ENCODE data around the gene DROSHA.
"Not testable (repeated sequence)": the region's sequence is repeated elsewhere in the genome, so short reads cannot be mapped to it uniquely, and the experiment has no call there.

The DROSHA gene, protein sequence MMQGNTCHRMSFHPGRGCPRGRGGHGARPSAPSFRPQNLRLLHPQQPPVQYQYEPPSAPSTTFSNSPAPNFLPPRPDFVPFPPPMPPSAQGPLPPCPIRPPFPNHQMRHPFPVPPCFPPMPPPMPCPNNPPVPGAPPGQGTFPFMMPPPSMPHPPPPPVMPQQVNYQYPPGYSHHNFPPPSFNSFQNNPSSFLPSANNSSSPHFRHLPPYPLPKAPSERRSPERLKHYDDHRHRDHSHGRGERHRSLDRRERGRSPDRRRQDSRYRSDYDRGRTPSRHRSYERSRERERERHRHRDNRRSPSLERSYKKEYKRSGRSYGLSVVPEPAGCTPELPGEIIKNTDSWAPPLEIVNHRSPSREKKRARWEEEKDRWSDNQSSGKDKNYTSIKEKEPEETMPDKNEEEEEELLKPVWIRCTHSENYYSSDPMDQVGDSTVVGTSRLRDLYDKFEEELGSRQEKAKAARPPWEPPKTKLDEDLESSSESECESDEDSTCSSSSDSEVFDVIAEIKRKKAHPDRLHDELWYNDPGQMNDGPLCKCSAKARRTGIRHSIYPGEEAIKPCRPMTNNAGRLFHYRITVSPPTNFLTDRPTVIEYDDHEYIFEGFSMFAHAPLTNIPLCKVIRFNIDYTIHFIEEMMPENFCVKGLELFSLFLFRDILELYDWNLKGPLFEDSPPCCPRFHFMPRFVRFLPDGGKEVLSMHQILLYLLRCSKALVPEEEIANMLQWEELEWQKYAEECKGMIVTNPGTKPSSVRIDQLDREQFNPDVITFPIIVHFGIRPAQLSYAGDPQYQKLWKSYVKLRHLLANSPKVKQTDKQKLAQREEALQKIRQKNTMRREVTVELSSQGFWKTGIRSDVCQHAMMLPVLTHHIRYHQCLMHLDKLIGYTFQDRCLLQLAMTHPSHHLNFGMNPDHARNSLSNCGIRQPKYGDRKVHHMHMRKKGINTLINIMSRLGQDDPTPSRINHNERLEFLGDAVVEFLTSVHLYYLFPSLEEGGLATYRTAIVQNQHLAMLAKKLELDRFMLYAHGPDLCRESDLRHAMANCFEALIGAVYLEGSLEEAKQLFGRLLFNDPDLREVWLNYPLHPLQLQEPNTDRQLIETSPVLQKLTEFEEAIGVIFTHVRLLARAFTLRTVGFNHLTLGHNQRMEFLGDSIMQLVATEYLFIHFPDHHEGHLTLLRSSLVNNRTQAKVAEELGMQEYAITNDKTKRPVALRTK (N-terminal part only)

DNA sequence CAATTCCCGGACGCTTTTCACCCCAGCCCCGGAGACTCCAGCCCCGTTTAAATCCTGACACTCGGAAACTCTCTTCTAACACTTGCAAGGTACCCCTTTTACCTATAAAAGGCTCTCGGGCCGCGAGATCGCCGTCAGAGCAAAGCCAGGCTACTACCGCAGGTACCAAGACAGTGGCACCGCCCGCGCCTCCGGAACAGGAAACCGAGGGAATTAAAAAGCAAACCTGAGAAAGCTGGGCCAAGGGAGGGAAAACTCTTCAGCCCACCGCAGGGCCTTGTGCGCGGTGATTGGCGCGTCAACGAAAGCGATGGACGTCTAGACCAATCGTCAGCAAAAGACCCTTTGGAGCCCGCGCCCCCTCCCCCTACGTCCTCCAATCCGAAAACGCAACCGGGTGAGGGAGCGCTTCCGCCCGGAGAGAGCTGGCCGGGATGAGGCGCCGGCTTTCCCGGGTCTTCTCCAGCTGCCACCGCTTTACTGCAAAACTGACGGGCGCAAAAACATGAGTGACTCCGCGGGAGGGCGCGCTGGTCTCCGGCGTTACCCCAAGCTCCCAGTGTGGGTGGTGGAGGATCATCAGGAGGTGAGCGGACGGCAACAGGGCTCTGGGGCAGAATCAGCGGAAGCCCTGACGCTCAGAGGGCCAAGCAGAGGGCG is at the start of gene DROSHA, which contains the start of gene C5orf22:
Gene DROSHA (minus strand): TSS at position 206 of the 660 bp plus-strand sequence. CDS start 3,034 bp downstream, outside the sequence.
Gene C5orf22 (plus strand): TSS at position 414 of the 660 bp plus-strand sequence. CDS start 92 bp downstream, at position 506.
- DNase-seq (ENCODE audit: low read depth in 2 of 2) = peak; percentile 89 to 91

DNA sequence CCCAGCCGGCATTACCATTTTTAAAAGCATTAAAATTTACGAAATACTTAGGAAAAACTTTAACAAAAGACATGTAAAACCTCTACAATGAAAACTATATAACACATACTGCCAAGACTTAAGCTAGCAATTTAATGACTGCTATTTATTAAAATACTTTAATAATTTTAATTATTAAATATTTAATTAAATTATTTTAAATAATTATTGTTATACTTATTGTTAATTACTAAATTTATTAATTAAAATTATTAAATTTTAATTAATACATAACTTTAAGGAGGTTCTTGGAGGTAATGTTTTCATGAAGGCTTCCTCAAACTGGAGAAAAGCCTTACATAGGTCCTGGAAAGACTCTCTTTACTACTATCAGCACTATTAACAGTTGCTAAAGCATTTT is 47.7 kb upstream of the DROSHA start:
- DNase-seq (ENCODE audit: low read depth in 2 of 2) = no peak

DNA sequence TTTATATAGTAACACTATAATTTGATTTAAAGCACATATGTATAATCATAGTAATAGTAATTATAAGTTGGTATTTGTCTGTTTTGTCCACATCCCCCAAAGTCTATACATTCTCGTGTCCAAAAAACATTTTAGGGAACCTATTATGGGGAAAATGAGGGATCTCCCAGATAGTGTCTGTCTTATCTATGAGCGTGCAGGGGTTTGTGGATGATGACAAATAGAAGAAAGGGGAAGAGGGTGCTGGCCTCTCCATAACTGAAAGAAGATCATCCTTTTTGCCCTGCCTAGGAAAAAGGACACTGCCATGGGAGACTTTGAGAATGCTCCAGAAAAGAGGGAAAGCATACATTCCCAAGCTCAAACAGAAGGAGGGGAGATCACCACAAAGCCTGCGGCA is 45.5 kb upstream of the DROSHA start:
- no peak for DNase-seq (ENCODE audit: low read depth in 2 of 2)

DNA sequence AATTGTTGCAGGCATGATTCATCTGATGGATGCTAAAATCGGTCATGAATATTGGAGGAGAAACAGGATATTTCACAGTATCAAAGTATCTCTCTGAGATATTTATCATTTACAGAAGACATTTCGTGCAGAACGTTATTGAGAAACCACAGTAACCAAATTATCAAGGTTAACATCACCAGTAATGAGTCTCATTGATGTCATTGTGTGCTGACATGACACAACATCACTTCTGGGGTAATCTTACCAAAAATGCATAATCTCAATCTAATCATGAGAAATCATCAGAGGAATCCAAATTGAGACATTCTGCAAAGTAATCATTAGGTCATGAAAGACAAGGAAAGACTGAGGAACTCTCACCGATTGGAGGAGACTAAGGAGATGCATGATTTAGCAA is 42.9 kb upstream of the DROSHA start:
- no peak for DNase-seq (ENCODE audit: low read depth in 2 of 2)

DNA sequence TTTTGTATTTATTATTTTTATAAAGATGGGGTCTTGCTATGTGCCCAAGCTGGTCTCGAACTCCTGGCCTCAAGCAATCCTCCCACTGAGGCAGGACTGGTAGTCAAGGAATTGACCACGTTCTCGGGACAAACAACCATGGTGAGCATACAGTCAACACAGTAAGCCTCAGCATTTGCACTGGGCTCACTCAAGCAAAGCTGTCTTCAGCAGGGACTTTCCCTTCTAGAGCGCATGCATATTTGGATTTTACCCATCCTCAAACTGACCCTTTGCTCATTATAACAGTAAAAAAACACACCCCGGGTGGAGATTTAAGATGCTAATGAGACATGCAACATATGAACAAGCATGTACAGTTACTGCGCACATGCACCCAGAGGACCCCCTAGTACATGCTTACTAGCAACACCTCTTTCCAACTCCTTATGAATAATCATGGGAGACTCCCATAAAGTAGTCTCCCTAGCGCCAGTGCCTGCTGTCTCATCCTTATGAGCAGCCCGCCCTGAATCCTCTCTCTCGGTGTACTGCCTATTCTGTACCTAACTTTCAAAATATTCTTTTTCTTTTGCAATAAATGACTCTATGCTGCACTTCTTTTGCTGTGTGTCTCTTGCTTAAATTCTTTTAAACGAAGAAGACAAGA is 41.7 kb upstream of the DROSHA start:
- no peak for DNase-seq (ENCODE audit: low read depth in 2 of 2)

DNA sequence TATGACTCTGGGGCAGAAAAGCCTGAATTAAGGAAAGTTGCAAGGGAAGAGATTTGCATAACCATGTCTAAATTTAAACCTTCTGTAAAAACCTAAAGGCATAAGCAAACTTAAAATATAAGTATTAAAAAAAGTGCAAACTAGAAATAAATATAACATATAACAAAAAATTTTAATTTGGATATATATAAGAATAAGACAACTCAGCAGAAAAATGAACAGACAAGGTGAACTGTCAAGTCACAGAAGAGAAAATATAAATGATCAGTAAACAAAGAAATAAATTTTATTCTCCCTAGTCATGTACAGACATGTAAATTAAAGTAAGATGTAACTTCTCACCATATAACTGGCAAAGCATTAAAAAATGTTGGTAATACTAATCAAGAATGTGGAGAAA is 37.2 kb upstream of the DROSHA start:
- no peak for DNase-seq (ENCODE audit: low read depth in 2 of 2)

DNA sequence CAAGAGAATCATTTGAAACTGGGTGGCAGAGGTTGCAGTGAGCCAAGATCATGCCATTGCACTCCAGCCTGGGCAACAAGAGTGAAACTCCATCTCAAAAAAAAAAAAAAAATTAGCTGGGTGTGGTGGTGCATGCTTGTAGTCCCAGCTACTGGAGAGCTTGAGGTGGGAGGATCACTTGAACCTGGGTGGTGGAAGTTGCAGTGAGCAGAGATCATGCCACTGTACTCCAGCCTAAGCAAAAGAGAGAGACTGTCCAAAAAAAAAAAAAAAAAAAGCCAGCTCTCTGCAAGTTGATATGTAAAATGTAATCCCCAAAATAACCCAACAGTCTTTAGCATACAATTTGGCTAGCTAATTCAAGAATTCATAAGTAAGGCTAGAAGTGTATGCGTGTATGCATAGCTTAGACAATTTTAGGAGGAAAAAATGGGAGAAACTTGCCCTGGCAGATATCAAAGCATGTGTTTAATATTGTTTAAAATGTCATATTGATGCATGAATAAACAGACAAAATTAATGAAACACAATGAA is 36.5 kb upstream of the DROSHA start:
- DNase-seq (ENCODE audit: low read depth in 2 of 2) = no peak

DNA sequence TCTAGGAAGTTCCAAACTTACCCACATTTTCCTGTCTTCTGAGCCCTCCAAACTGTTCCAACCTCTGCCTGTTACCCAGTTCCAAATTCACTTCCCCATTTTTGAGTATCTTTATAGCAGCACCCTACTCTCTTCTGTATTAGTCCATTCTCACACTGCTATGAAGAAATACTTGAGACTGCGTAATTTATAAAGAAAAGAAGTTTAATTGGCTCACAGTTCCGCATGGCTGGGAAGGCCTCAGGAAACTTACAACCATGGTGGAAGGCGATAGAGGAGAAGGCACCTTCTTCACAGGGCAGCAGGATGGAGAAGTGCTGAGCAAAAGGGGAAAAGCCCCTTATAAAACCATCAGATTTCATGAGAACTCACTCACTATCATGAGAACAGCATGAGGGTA is 34.5 kb upstream of the DROSHA start:
- DNase-seq (ENCODE audit: low read depth in 2 of 2) = not testable (repeated sequence)

DNA sequence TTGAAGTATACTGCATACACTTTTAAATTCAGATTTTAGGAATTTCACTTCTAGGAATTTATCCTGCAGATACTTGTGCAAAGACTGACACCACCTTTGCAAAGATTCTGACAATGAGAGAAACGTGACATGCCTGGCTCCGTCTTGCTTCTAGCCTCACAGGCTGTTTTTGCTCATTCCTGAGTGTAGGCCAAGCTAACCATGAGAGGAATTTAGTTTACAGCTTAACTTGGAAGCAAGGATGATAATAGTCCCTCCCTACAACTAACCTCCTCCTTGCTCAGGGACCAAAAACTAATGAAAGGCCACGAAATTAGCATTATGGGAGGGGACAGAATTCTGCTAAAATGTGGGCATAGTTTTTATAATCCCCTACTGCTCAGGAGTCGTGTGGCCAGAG is 31.3 kb upstream of the DROSHA start:
- DNase-seq (ENCODE audit: low read depth in 2 of 2) = no peak

DNA sequence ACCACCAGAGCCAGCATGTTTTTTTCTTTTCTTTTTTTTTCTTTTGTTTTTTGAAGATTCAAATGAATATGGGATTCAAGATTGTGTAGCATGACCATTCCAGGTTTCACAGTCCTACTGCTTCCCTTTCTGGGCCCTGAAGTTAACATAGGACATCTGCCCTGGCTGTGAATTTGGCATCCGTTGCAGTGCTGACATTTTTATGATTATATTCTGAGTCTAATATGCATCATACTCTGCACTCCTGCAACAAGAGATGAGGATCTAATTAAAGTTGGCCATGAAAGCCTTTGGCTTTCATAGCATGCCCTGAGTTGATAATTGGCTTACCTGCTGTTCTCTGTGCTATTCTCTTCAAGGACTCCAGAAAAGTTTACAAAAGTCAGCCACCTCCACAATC is 30.1 kb upstream of the DROSHA start:
- no peak for DNase-seq (ENCODE audit: low read depth in 2 of 2)

DNA sequence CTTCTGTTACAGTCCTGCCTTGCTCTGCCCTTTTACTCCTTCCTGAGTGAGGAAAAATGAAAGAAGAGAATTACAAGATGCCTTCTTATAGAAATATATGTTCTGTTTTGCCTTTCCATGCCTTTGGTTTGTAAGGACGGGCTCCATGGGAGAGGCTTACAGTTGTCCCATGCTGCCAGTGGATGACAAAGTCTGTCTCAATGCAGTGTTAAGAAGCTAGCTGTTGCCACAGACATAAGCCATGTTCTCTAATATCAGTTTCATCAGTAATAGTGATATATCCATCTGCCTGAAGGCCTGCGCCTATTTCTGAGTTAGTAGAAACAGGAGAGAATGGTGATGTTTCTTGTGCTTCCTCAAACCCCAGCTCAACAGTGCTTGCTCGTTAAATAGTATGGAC is 28.0 kb upstream of the DROSHA start:
- no peak for DNase-seq (ENCODE audit: low read depth in 2 of 2)

DNA sequence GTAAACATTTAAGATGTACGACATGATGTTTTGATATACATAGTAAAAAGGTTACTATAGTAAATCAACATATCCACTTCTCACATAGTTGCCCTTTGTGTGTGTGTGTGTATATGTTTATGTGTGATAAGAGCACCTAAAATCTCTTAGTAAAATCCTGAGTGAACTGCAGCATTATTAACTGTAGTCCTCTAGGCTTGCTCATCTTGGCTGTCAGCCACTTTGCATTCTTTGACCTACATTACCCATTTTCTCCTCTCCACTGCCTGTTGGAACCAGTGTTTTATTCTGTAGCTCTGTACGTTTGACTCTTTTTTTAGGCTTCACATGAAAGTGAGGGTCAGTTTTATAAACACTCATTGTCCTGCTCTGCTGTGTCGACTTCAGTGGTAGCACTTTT is 24.6 kb upstream of the DROSHA start:
- no peak for DNase-seq (ENCODE audit: low read depth in 2 of 2)

DNA sequence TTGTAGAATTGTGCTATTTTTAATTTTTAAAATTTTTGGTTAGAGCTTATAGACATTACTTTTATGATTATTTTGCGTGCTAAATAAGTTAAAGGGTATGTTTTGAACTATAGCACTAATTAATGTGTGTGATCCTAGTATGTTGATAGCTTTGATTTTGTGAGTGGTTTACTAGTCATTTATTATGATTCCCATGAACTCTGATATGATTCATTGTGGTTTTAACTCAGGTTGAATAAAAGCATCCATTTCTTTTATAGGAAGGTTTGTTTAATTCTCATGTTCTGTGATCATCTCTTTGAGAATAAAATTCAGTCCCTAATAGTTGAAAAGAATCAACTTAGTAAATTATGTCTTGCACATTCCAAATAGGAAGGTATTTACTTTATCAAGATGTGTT is 22.7 kb upstream of the DROSHA start:
- no peak for DNase-seq (ENCODE audit: low read depth in 2 of 2)

DNA sequence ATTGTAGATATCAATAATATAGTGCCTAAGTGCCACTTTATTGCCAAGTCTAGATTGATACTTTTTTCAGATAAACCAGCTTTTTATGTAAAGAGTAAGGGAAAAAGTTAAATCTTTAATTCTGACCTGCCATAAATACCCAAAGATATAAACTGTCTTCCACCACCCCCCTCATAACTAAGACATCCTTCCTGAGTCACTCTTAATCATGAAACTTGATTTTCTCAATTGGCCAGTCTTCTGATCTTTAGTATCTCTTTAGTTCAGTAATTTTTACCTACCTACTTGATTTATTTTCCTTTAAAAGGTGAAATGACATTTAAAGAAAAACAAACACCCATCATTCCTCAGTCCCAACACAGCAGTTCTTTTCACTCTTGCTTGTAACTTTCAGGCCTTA is 22.0 kb upstream of the DROSHA start:
- DNase-seq (ENCODE audit: low read depth in 2 of 2) = no peak

DNA sequence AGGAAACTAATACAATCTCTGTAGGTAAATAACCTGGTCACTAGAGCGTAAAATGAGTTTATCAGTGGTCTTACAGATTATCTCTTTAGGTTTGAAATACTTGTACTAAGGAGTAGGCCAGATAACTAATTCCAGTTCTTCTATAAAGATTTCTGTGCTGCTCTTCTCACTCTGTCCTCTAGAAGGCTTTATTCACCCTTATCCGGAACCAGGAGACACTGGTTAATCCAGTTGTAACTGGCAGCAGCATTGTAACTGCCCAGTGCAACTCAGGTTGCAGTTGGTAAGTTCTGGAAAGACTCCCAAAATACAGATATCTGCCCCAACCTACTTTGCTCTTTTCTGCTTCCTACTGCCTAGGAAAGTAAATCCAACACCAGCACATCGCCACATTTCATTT is 20.0 kb upstream of the DROSHA start:
- DNase-seq (ENCODE audit: low read depth in 2 of 2) = no peak

DNA sequence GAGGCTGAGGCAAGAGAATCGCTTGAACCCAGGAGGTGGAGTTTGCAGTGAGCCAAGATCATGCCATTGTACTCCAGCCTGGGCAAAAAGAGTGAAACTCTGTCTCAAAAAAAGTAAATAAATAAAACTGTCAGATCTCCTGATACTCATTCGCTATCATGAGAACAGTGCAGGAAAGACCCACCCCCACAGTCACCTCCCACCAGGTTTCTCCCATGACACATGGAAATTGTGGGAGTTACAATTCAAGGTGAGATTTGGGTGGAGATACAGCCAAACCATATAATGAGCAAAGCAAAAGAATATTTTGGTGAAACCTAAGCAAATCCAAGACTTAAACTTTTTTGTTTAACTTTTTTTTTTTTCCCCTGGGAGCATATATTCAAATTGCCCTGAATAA is 17.2 kb upstream of the DROSHA start:
- not testable (repeated sequence) for DNase-seq (ENCODE audit: low read depth in 2 of 2)

DNA sequence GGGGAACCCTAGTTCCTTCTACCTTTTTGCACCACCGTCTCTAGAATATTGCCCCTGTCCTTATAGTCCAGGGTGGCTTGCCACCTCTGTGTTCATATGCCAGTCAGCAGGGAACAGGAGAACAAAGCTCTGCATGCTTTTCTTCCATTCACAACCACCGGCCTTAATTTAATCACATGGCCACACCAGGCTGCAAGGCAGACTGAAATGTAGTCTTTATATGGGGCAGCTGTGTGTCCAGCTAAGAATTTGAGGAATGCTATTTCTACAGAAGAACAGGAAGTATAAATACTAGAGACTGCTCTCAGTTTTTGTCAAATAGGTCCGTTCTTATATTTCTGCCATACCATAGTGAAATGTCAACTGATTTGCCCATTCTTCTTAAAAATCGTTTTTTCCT is 6.0 kb upstream of the DROSHA start:
- no peak for DNase-seq (ENCODE audit: low read depth in 2 of 2)

DNA sequence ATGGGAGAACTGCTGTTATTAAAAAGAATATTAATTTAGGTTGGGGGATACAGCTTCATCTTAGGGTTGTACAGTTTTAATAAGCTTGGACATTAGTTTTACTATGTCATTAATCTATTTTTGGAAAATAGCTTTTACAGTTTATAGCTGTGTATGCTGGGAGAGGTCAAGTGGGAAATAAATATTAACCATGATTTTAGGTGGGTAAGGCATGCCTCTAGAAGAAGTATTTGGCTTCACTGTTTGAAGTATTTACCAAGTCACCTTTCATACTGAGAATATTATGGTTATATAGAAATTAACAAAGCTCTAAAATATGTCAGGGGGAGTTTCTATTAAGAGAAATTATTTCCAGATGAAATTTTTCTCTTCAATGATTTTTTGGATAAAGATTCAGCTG is 5.5 kb upstream of the DROSHA start:
- no peak for DNase-seq (ENCODE audit: low read depth in 2 of 2)

DNA sequence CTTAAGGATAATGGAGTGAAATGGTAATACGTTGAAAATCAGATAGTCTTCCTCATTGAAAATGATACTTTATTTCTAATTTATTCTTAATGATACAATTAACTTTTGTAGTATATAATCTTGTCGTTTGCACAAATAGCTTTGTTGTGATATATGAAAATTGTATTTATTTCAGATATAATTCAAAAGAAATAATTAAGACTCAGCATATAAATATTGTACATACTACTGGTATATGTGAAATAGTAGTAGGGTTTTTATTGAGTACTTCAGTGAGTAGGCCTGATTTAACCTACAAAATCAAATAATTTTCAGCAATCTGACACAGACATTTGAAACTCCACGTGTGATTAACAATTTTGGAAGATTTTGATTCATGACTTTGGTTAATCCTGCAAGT is 5.0 kb upstream of the DROSHA start:
- no peak for DNase-seq (ENCODE audit: low read depth in 2 of 2)

DNA sequence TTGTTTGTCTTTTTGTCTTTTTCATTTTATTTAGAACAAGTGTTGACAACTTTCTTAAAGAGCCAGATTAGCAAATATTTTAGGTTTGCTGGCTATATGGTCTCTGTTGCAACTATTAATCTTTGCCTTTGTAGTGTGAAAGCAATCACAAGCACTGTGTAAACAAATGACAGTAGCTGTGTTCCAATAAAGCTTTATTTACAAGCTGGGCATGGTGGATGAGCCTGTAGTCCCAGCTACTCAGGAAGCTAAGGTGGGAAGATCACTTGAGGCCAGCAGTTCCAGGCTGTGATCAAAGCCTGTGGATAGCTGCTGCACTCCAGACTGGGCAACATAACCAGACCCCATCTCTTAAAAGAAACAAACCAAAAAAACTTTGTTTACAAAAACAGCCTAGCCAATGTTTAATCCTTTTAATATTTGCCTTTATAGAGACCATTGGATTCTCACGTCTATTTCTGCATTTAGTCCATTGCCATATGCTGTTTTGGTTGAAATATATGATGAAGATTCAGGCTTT is 2.7 kb upstream of the DROSHA start:
- DNase-seq (ENCODE audit: low read depth in 2 of 2) = no peak

DNA sequence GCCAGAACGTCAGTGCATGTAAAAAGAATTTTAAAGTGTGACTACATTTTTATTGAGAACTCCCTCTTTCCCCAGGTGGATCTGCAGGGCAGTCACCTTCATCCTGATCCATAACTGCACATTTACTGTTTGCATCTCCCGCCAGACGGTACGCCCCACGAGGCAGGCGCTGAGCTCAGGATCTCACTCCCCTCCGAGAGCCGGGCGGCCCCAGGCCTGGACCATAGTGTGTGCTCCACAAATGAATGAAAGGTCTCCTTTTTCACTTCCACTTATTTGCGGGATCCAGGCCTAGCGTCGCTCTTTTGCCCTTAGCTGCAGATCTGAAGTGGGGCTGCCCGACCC is 378 bp downstream of the DROSHA start:
- DNase-seq (ENCODE audit: low read depth in 2 of 2) = peak; percentile 4 to 9
